GM19463 (cell line): ENCODE data around the gene NPHP4.

Experiments
- ATAC-seq: cut with Tn5 transposase; IDR thresholded peaks from one replicate; pipeline ENCODE4 v1.9.1; 2021; ENCODE audit warnings: mild to moderate bottlenecking, moderate library complexity; ENCODE audit not compliant: unreplicated experiment

The NPHP4 gene

GRCh38 chr1:5884110-5884509 is 108.1 kb downstream of the NPHP4 start:
- ATAC-seq: no peak

DNA sequence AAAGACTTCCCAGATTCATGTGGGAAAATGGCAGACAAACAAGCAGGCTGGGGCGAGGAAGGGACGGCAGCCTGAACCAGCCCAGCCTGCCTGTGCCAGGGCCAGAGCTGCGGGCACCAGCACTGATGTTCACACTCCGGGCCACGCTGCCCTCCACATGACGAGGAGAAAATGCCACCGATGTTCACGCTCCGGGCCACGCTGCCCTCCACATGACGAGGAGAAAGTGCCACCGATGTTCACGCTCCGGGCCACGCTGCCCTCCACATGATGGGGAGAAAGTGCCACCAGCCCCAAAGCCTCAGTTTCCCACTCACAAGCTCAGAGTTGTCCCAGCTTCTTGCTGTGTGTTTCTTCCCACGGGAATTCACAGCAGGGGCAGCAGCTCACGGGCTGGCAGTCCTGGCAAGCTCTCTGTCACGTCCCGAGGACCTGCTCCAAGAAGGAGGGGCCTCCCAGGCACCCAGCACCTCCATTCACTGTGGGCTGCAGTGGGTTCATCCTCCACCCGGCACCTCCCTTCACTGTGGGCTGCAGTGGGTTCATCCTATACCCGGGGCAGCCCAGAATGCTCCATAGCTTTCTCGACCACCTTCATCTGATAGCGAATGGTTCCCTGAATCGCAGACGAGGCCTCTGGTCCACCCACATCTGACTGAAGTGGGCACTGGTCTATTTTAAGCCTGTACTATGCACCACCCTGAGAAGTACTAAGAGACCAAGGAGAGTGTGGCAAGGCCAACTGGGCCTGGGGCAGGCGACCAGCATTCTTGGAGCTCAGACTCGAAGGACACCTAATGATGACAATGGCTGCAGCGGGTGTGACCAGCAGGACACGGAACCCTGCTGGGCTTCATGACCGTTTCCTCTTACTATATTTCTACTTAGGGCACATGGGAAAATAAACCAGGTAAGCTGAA is 108.8 kb downstream of the NPHP4 start:
- no peak for ATAC-seq

- ATAC-seq: no peak
Measured at GRCh38 chr1:5882367-5883128, 109.7 kb downstream of the NPHP4 start.

DNA sequence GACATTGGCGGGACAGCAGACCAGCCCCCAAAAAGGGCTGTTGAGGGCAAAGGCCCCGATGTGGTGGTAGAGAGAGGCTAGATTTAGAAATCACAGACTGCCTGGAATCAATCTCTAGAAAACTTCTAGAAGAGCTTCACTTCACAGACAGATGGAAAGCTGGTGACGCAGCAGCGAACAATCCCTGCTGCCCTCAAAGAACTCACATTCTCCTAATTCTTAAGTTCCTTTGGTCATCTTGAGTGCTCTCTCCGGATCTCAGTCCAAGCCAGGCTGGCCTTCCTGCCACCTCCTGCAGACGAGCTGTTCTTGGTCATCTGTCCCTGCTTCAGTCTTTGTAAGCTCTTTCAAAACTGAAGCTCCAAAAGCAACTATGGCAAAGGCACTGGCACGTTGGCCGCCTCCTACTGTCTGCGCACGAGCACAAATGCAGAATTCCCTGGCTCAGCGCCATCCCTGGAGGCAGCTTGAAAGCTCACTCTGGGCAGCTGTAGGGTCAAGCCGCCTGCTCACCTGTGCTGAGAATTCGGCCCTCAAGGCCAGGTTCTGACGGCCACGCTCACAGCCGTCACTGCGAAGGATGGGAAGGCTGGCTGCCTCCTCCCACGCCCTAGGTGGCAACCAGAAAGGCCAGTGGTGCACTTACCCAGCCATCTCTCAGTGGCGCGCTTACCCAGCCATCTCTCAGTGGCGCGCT is 110.6 kb downstream of the NPHP4 start:
- ATAC-seq: no peak

DNA sequence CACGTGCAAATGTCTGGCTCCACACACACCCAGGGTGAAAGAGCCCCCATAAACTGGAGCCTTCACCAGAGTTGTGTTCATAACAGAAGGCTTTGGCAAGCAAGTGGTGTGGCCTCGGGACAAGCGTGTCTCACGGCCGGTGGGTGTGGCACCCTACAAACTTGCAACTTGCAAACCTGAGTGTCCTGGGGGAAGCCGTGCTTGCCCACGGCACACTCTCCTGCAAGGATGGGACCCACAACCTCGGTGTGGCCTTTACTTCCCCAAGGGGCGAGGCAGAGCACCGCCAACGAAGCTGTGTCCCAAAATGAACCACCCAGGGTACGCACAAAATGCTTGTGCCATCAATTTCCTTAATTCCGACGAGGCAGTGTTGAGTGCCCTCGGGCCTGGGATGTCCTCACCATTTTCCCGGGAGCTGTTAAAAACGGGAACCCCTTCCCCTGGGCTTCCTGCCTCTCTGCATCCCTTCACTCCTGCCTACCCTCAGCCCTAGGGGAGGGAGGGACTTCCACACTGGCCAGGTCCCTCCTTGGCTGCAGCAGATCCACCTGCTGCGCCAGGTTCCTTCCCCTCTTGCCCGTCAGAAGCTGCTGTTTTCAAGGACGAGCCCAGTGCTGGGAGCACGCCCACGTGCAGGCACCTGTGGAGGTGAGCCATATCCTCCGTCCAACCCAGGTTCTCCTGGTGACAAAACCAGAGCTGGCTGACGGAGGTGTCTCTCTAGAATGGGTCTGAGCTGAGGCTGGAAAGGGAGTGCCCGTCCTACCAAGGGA is 111.4 kb downstream of the NPHP4 start:
- no peak for ATAC-seq

DNA sequence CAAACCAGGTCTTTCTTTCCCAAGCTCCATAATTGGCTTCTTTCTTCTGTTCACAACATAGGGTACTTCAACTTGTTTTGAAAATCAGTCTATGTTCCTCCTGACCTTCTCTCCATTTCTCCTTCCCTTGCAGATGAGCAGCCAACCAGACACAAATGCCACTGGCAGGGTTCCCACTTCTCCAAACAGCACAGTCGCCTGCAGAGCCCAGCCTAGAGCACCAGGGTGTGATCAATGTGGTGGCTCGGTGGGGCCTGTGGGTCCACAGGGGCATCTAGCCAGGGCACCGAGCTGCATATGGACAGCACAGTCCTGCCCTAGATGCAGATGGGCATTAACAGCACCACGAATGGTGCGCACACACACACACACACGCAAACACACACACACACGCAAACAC is 112.8 kb downstream of the NPHP4 start:
- ATAC-seq: no peak

DNA sequence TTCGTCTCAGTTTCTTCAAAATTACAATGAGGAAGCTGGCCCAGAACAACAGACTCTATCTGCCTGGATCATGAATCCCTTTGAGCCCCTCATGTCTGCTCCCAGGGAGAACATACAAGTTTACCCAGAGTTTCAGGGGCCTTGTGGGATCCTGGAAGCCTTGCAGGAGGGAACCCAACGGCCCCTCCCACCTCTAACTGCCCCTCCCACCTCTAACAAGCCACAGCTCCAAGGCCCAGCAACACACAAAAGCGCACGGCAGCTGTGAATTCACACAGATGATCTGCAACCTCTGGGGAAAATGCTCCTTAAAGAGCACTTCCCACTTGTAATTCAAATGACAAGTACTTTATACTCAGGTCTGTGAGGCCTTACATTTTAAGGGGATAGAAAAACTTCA is 113.3 kb downstream of the NPHP4 start:
- ATAC-seq: no peak

DNA sequence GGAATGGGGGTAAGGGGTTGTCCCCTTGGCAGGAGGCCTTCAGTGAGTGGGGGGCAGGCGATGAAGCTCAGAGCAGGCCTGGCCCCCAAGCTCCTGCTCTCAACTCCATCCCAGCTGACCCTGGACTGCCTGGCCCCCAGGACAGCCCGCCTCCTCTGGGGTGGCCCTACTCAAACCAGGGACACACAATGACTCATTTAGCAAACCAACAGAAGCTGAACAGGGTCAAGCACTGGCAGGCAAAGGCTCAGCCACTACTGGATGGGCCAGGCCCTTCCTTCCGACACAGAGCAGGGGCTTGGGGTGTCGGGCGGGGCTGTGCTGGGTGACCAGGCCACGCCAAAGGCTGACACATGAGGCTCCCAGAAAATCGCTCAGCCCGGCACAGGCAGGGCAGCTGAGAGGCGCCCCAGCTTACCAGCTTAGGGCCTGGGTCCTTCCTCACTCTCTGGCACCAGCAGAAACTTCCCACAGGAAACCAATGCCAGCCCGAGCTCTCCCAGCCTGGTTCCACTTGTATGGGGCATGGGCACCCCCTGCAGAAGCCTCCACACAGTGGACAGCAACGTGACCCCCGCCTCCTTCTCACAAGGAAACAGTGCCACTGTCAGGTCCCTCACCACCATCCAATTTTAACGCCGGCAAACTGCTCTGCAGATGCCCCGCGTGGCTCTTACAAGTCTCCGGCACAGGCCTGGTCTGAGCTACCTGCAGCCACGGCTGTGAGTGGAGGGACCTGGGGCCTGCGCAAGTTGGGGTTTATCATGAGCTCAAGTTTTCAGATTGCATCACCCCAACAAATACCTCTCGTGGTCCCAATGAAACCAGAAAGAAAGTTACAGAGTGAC is 114.3 kb downstream of the NPHP4 start:
- ATAC-seq: no peak

GRCh38 chr1:5877001-5877400 is 115.2 kb downstream of the NPHP4 start:
- ATAC-seq: no peak

DNA sequence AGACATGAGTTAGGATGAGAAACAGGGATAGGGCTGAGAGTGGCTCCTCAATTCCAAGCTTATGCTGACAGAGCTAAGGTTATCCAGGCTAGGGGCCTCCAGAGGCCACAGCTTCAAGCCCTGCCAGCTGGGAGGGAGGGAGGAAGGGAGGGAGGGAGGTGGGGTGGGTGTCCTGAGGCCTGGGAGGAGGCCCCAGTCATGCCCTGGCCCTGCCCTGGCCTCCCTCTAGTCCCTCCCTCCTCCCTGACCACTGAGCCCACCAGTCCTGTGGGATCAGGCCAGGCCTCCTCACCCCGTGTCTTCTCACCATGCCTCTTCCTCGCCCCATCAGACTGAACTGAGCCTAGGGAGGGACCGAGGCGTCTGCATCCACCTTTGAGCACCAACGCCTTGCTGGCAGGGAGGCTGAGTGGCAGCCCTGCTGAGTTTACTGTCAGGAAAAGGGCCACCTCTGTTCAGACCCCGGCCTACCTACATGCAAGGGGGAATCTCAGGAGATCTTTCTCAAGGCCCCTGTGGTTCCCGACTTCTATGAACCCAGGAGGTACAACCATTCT is 116.1 kb downstream of the NPHP4 start:
- ATAC-seq: no peak

- ATAC-seq: no peak
Measured at GRCh38 chr1:5875345-5875910, 116.8 kb downstream of the NPHP4 start.

GRCh38 chr1:5874416-5875110 is 117.7 kb downstream of the NPHP4 start:
- no peak for ATAC-seq

DNA sequence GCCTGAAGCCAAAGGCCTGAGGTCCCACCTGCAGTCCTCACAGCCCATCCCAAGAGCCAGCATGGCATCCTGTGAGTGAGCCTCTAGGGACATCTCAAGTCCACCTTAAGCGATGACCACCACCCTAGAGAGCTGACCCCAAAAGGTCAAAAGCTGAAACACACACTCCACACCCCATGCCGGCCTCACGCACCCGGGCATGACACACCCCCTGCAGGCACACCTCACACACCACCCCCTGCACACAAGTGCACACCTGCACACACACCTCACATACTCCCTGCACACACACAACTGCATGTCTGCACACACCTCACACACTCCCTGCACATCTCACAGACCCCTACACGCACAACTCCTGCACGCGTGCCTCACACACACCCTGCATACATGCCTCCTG is 118.7 kb downstream of the NPHP4 start:
- no peak for ATAC-seq

GRCh38 chr1:5872886-5873285 is 119.3 kb downstream of the NPHP4 start:
- no peak for ATAC-seq

DNA sequence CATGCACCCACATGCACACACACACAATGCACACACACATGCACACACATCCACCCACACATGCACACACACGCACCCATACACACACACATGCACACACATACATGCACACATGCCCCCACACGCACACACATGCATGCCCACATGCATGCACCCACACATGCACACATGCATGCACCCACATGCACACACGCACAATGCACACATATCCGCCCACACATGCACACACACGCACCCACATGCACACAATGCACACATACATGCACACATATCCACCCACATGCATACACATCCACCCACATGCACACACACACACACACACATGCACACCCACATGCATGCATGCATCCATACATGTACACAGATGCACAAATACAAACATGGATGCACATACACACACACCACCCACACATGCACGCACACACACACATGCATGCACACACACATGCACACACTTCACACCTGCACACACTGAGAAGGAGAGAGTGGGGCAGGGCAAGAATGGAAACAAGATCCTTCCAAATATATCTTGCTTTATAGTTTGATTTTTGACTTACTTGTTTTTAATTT is 123.2 kb downstream of the NPHP4 start:
- no peak for ATAC-seq

GRCh38 chr1:5865774-5866173 is 126.5 kb downstream of the NPHP4 start:
- ATAC-seq: no peak

GRCh38 chr1:5865056-5865455 is 127.2 kb downstream of the NPHP4 start:
- ATAC-seq: no peak

GRCh38 chr1:5864256-5864655 is 128.0 kb downstream of the NPHP4 start:
- ATAC-seq: no peak
